ENCODE results near the gene PTGIR.
A peak's percentile ranks its signal among the peaks of the same experiment; 100 is the strongest.

The PTGIR gene

GRCh38 chr19:46614114-46614722 is 10.7 kb downstream of the PTGIR start:
- DNase-seq, result peak; percentile 87 to 93 (median 90)

GRCh38 chr19:46613525-46613924 is 11.4 kb downstream of the PTGIR start:
- no peak for DNase-seq

GRCh38 chr19:46611776-46612175 is 13.1 kb downstream of the PTGIR start:
- DNase-seq, result no peak

- DNase-seq, result peak; percentile 47 to 64 (median 53)
Observed at GRCh38 chr19:46610851-46611770, 13.8 kb downstream of the PTGIR start.

- DNase-seq, result no peak
Observed at GRCh38 chr19:46610413-46610775, 14.5 kb downstream of the PTGIR start.

GRCh38 chr19:46609511-46610412 is 15.1 kb downstream of the PTGIR start:
- DNase-seq, result no peak

- no peak for DNase-seq
Observed at GRCh38 chr19:46608581-46609345, 16.1 kb downstream of the PTGIR start.

- DNase-seq, result no peak
Observed at GRCh38 chr19:46608178-46608577, 16.7 kb downstream of the PTGIR start.

GRCh38 chr19:46607448-46607841 is 17.4 kb downstream of the PTGIR start:
- DNase-seq, result no peak

- no peak for DNase-seq
Observed at GRCh38 chr19:46606681-46607447, 18.0 kb downstream of the PTGIR start.

- DNase-seq, result no peak
Observed at GRCh38 chr19:46606019-46606418, 18.9 kb downstream of the PTGIR start.

GRCh38 chr19:46605356-46605821 is 19.5 kb downstream of the PTGIR start:
- no peak for DNase-seq

- no peak for DNase-seq
Observed at GRCh38 chr19:46604781-46605355, 20.0 kb downstream of the PTGIR start.

GRCh38 chr19:46603752-46604231 is 21.1 kb downstream of the PTGIR start:
- no peak for DNase-seq

- DNase-seq, result no peak
Observed at GRCh38 chr19:46603195-46603637, 21.7 kb downstream of the PTGIR start.

- peak in 2 of 4 experiments; percentile 11 to 50 for DNase-seq
Observed at GRCh38 chr19:46602392-46603194, 22.3 kb downstream of the PTGIR start.

- DNase-seq, result no peak
Observed at GRCh38 chr19:46601318-46602224, 23.3 kb downstream of the PTGIR start, which contains the start of gene CALM3. Gene CALM3 (plus strand): TSS chr19:46601330. CDS start chr19:46601435, 105 bp downstream.
